NCI-H774 (cell line): ENCODE results near the gene SEBOX.

Experiments used
- DNase-seq: peaks from one replicate; lab custom pipeline; 2025; lab: John Stamatoyannopoulos, UW

The SEBOX gene

DNA sequence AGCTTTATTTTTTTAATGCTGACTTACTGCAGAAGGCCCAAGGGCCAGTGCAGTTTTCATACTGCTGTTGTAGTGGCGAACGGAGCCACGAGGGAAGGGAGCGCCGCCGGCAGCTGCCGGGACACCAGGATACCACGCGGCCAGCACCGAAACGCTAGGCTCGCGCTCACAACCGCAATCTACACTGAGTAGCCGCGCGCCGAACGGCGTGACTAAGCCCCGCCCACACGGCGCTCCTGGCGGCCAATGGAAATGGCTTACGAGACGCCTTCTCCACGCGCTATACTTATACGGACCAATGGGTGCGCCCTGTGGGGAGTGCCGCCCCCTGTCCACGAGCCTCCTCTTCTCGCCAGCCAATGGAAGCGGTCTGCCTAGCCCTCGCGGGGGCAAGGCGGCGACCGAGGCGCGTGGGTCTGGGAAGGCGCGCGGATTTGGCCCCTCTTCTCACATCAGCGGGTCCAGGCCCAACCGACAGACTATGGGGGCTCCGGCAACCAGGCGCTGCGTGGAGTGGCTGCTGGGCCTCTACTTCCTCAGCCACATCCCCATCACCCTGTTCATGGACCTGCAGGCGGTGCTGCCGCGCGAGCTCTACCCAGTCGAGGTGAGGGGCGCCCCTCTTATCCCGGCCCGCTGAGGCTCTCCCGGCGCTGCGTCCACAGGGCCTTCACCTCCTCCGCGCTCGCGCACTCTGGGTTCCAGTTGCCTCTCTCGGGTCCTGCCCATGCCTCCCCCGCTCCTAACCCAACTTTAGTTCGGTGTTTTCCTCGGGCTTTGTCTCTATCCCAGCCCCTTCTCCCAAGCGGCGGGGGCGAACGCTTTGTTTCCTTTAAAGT, 46.0 kb downstream of the SEBOX start, which contains the start of gene TMEM97:
Gene TMEM97, plus strand, starts transcription at position 442 of the 839 bp plus-strand sequence. Its CDS starts 40 bp downstream, at position 482.
- peak; percentile 98 for DNase-seq

DNA sequence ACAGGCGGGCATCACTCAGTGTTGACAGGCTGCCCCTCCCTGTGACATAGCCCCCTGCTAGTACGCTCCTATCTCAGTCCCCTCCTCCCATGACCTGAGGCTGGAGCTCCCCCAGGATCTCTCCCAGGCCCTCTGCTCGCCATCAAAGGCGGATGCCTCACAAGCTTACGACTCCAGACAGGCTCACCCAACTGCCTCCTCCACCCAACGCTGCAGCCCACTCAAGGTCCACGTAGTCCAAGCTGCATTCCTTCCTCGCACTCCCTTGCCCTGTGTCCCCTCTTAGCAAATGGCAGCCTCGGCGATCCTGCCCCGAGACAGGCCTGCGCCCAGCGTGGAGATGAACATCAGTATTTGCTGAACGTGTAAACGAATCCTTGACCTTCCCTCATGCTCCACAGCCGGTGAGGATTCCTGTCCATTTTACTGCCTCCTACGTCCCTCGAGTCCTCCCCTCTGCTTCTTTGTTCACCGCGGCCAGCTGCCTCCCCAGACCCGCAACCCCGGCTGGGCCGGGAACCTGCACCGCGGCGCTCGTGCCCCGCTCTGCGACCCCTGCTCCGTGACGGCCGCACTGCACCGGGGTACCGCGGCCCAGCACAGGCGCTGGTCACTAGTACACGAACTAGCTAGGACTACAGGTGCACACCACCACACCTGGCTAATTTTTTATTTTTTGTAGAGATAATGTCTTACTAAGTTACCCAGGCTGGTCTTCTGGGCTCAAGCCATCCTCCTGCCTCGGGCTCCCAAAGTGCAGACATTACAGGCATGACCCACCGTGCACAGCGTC, 46.8 kb downstream of the SEBOX start:
- no peak for DNase-seq

DNA sequence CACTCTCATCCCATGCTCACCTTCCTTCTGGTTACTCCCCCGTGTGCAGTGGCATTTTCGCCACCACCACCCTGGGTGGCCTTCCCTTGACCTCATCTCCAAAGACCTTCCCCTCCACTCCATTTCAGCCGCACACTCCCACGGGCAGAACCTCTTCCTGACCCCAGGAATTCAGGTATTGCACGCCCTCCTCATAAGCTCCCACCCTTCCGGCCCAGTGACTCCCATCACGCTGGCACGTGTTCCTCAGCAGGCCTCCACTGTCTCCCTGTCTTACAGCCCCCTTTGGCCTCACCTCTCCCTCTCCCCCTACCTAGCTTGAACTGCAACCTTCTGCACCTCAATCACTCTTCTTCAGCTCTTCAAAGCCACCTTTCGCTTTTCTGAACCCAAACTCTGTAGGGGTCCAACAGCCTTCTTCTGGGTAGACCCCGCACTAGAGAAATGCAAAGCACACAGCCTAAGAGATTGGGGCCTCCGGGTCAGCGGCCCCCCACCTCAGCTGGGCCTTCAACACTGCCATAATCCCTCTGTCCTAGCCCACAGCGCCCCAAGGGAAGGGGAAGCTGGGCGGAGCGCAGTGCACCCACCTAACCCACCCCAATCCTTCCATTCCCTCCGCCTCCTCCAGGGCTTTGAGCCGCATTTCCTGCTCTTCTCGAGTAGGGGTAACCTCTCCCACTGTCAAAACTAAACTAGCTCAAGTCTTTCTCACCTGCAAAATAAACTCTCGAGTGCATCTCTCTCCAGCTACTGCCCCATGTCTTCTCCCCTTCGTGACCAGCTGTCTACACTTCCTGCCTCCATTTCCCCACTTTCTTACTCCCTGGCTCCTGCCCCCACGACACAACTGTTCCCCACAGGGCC, 47.7 kb downstream of the SEBOX start:
- no peak for DNase-seq

DNA sequence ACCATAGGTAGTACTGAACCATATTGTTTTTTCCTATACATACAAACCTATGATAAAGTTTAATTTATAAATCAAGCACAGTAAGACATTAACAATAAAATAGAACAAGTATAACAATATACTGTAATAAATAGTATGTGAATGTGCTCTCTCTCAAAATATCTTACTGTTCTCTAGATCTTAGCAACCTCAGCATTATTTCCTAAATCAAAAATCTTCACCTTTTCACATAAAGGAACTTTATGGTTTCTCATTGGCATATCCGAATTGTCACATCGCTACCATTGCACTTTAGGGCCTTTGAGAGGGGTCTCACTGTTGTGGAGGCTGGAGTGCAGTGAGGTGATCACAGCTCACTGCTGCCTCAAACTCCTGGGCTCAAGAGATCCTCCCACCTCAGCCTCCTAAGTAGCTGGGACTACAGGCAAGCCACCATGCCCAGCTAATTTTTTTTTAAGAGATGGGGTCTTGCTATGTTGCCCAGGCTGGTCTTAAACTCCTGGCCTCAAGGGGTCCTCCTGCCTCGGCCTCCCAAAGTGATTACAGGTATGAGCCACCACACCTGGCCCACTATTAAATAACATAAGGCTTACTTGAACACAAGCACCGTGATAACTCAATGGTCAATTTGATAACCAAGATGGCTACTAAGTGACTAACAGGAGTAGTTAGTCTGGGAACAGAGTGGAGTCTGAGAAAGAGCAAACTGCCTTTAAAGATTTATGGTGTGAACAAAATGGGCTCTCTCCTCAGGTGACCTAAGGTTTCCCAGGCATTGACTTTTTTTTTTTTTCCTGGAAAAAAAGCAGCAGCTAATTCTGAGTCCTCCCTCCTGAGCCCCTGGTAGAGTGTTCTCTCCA, 48.9 kb downstream of the SEBOX start:
- DNase-seq, result no peak

DNA sequence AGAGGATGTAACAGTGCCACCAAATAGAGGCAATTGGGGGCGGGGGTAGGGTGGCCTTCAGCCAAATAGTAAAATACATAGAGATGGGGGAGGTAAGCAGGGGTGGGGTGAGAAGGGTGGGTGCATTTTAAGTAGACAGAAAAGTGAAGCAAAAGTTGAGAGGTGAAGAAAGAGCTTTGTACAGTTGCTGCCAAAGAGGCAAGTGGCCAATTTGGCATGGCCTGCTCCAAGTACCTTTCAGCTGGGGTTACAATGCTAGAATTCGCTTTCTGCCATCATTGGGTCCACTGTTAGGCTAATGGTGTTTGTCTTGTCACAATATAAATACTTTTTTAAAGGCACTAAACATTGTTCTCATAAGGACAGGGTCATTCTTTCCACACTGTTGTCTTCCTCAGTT, 51.2 kb downstream of the SEBOX start:
- no peak for DNase-seq
